Measurements from ENCODE around the gene POLA2. TPM values are rescaled to one million over a fixed set of nuclear protein-coding genes. Genes with fewer than 3 reads are reported as not detected.

The POLA2 gene
- total RNA-seq, 1 experiment from 2014 or later: 54.6 TPM

DNA sequence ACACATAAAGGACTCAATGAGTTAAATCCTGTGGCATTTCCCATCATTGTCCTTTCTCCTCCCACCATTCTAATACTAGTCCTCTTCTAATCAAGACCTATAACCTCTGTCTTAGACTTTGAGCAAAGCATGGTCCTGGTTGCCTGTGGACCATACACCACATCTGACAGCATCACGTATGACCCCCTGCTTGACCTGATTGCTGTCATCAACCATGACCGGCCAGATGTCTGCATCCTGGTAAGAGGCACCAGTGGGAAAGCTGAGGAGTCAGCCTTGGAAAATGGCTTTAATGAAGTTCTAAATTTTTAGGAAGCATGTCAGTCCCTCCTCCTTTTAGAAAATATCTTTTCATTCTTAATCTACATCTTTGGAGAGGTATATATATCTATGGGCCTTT is 25.8 kb downstream of the POLA2 start:
- Histone ChIP-seq H3K4me3 (no peak overlapping the region), H3K27me3 (no peaks in the 10 kb centered on the region), H3K9me3 (replicated peaks) (no peaks in the 10 kb centered on the region), H3K36me3 (peaks cover 60% of the 10 kb centered on the region), H3K27ac (peak overlapping the region; percentile 42; the same call in 1 of the 2 replicates), H3K4me1 (peaks cover 43% of the 10 kb centered on the region)
- no peak for DNase-seq

DNA sequence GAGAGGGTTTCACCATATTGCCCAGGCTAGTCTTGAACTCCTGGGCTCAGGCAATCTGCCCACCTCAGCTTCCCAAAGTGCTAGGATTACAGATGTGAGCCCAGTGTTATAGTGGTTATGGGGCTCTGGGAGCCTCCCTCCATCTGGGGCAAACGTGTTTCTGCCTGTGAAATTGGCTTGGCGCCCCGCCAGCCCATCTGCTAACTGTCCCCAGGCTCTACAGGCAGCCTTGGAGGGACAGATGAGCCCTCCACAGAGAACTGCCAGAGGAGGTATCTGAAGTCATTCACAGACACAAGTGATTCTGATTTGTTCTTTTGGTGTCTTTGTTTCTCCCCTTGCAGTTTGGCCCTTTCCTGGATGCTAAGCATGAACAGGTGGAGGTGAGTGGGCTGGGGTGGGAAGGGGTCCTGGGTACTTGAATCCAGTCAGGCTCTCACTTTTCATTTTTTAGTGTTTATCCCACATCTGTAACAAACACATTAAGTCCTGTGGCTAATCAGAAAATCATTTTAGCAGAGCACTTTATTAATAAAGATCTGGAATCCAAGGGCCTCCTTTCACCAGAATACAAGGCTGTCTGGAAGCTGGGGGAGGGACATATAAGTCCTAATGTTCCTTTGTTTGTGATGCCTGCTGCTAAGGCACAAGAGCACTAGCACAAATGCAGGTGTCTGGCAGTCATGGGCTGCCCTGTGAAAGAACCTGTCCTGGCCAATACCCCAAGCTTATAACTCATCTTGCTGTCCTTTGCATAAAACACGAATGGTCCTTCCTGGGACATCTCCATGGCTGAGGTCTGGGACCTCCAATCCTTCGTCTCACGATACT is 27.2 kb downstream of the POLA2 start:
- H3K27ac ChIP-seq: peak overlapping the region; percentile 42
- H3K4me1 ChIP-seq: peaks cover 55% of the 10 kb centered on the region
- DNase-seq: peak; percentile 91 to 96
- H3K9me3 ChIP-seq (replicated peaks): no peaks in the 10 kb centered on the region
- no peak overlapping the region for H3K4me3 ChIP-seq
- H3K27me3 ChIP-seq: no peaks in the 10 kb centered on the region
- peaks cover 54% of the 10 kb centered on the region for H3K36me3 ChIP-seq

DNA sequence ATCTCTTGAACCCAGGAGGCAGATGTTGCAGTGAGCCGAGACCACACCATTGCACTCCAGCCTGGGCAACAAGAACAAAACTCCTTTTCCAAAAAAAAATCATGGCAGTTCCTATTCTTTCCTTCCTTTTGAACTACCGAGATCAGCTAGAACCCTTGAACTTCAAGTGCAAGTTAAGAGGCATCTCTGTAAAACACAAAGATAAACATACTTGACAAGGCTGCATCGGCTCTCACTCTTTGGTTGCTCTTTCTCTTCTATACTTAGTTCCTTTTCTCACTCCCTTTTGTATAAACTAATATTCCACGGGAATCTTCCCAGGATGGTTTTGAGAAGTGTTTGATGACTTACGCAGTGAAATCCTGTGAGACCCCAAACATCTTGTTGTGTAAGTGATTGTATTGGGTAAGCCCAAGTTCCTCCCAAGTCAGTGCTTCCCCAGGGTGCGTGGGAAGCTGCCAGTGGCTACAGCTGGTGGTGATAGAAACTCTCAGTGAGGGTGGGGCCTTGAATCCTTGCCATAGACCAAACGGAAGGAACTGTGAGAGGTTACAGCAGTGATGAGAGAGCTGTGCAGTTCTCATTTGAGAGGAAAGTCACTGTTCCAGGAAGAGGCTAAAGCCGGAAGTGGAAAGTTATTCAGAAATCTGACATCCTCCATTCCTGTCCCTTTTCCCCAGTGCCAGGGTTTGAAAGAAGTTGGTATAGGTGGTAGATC is 28.8 kb downstream of the POLA2 start:
- Histone ChIP-seq H3K27ac (no peak overlapping the region; the same call in 1 of the 2 replicates), H3K4me1 (peaks cover 70% of the 10 kb centered on the region), H3K27me3 (no peaks in the 10 kb centered on the region), H3K4me3 (no peak overlapping the region), H3K9me3 (replicated peaks) (no peaks in the 10 kb centered on the region), H3K36me3 (peaks cover 52% of the 10 kb centered on the region)
- peak in 1 of 2 experiments; percentile 44 for DNase-seq

DNA sequence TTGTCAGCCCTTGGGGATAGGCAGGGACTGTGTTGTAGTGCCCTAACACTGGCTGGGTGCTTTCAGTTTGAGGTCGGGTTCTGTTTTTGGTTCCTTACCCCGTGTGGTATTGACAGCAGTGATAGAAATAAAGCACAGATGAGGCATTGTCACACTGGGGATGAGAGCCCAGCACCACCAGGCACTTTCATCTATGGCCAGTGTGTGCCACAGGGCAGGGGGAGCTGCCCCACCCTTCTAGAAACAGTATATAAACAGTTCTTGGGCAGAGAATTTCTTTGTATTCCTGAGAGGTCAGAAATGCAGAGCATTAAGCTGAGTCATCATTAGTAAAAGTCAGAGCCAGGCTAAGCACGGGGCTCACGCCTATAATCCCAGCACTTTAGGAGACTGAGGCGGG is 29.9 kb downstream of the POLA2 start:
- Histone ChIP-seq H3K4me1 (peaks cover 70% of the 10 kb centered on the region), H3K4me3 (no peak overlapping the region), H3K27me3 (no peaks in the 10 kb centered on the region), H3K27ac (peak overlapping the region; percentile 79), H3K36me3 (peaks cover 49% of the 10 kb centered on the region), H3K9me3 (replicated peaks) (no peaks in the 10 kb centered on the region)
- peak in 1 of 2 experiments; percentile 33 for DNase-seq

DNA sequence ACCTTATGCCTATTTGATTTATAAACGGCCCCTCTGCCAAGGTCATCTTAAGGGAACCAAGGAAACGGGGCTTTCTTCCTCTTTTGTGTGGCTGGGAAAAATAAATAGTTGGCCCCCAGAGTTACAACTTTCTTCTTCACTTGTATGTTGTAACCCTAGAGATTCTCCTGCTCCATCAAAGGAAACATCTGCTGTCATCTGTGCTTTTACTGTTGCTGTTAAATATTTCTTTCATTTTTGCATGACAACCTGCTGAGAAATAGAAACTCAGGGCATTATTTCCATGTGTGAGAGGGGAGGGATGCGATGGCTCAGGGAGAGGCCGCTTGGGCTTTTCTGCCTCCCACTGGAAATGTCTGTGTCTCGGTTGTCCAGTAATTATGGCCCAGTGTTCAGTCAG is 31.1 kb downstream of the POLA2 start:
- no peak for DNase-seq
- Histone ChIP-seq H3K27me3 (no peaks in the 10 kb centered on the region), H3K4me3 (no peak overlapping the region), H3K9me3 (replicated peaks) (no peaks in the 10 kb centered on the region), H3K27ac (peak overlapping the region; percentile 79), H3K36me3 (peaks cover 44% of the 10 kb centered on the region), H3K4me1 (peaks cover 77% of the 10 kb centered on the region)

DNA sequence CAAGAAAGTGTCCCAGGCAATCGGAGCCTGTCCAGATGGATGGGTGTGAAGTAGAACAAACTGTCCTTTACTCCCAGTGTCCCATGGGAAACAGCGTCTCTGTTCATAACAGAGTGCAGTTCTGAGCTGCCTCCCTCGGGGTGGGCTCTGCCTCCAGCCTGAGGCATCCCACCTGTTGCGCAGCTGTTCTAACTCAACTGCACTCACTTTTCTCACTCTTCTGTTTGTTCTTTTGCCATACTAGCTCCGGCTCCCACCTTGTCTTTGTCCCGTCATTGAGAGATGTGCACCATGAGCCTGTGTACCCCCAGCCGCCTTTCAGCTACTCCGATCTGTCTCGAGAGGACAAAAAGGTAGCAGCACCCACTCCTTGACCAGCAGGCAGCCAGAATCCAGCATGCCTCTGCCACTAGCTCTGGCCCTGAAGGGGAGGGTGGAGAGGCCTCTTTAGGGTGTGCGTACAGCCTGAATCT is 32.2 kb downstream of the POLA2 start:
- Histone ChIP-seq H3K27me3 (no peaks in the 10 kb centered on the region), H3K27ac (peak overlapping the region; percentile 79), H3K4me1 (peaks cover 79% of the 10 kb centered on the region), H3K4me3 (no peak overlapping the region), H3K9me3 (replicated peaks) (no peaks in the 10 kb centered on the region), H3K36me3 (peaks cover 41% of the 10 kb centered on the region)
- DNase-seq: peak; percentile 90 to 97

DNA sequence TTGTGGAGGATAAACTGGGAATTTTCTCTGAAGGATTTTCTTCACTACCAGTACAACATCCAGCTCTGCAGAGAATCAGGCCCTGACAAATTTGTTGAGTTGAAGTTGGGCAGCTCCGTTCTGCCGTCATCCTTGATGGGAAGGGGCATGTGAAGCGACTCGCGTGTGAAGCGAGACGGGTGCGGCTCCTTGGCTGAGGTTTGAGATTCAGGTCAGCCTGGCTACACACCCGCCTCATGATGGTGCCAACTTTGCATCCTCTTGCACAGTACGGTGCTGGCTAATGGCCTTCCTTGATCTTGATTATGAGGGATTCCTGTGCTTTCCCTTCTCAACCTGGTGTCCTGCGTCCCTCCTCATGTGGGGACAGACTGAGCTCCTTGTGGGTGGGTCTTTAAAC is 33.2 kb downstream of the POLA2 start:
- Histone ChIP-seq H3K9me3 (replicated peaks) (no peaks in the 10 kb centered on the region), H3K27me3 (no peaks in the 10 kb centered on the region), H3K36me3 (peaks cover 31% of the 10 kb centered on the region), H3K27ac (no peak overlapping the region; the same call in 1 of the 2 replicates), H3K4me3 (no peak overlapping the region), H3K4me1 (peaks cover 75% of the 10 kb centered on the region)
- no peak for DNase-seq

DNA sequence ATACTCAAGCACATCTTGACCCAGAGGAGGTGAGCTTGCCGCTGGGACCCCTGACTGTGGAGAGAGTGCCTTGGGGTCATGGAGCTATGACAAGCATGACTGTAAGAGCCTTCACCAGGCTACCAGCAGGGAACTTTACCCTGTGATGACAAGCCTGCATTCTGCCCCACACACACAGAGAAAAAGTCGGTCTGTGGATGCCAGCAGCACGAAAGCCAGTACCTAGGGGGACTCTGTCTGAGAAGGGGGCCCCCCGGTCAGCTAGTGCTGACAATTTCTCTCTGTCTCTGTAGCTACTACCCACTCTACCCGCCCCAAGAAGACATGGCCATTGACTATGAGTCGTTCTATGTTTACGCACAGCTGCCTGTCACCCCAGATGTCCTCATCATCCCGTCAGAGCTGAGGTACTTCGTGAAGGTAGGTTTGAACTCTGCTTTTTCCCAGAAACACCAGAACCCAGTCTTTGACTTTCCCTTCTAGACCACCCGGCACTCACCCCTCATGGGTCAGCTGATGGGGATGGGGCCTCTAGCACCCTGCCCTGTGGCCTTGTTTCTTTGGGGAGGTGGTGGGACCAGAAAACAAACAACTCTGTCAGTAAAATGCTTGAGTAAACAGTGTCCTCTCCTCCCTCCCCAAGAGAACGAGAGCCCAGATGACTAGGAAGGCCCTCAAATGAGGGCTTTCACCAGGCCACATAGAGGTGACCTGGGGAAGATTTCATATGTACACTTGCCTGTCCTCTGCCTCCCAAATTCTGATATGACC is 34.0 kb downstream of the POLA2 start:
- Histone ChIP-seq H3K36me3 (peaks cover 25% of the 10 kb centered on the region), H3K27ac (no peak overlapping the region), H3K27me3 (no peaks in the 10 kb centered on the region), H3K4me3 (no peak overlapping the region), H3K4me1 (peaks cover 77% of the 10 kb centered on the region), H3K9me3 (replicated peaks) (no peaks in the 10 kb centered on the region)
- DNase-seq: no peak

DNA sequence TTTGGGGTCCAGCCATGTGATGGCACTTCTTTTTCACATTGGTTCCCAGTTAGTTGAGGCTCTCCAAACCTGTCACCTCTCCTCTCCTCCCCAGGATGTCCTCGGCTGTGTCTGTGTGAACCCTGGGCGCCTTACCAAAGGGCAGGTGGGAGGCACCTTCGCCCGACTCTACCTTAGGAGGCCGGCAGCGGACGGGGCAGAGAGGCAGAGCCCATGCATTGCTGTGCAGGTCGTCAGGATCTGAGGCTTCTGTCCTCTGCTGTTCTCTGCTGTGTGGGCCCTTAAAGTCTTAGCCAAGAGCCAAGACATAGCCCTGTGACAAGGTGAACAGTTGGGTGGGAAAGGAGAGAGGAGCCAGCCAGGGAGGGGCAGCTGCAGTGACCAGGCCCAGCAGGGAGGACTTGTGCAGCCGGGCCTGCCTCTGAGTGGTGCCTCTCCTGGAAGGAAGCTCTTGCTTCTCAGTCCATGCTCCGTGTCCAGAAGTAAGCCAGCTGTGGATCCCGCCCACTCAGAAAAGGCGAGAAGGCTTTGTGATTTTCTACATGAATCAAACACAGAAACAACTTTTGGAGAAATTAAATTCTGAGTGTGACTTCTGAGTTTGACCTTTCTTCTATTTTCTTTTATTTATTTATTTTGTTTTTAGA is 35.4 kb downstream of the POLA2 start:
- no peak overlapping the region for H3K27ac ChIP-seq
- DNase-seq: no peak
- no peak overlapping the region for H3K4me3 ChIP-seq
- no peaks in the 10 kb centered on the region for H3K9me3 ChIP-seq (replicated peaks)
- peaks cover 75% of the 10 kb centered on the region for H3K4me1 ChIP-seq
- peaks cover 22% of the 10 kb centered on the region for H3K36me3 ChIP-seq
- H3K27me3 ChIP-seq: no peaks in the 10 kb centered on the region

DNA sequence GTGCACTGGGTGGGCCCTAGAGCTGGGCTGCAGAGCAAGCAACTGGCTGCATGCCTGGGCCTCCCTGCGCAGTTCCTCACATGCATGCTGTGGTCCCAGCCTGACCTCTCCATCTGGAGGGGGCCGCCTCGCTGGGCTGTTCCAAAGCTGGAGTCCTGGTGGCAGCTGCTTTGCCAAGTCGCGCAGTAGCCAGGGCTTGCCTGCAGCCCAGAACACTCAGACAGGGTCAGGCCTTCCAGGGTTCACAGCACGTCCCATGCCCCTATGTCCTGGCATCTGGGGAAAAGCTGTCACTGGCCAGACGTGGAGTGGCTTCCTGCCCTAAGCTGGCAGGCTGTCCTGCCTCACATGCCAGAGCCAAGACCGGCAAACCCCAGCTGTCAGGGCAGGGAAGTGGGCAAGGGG is 36.4 kb downstream of the POLA2 start:
- H3K4me3 ChIP-seq: no peak overlapping the region
- H3K4me1 ChIP-seq: peaks cover 74% of the 10 kb centered on the region
- peaks cover 22% of the 10 kb centered on the region for H3K36me3 ChIP-seq
- no peaks in the 10 kb centered on the region for H3K9me3 ChIP-seq (replicated peaks)
- H3K27me3 ChIP-seq: no peaks in the 10 kb centered on the region
- peak; percentile 76 to 80 for DNase-seq
- peak overlapping the region; percentile 67 for H3K27ac ChIP-seq

DNA sequence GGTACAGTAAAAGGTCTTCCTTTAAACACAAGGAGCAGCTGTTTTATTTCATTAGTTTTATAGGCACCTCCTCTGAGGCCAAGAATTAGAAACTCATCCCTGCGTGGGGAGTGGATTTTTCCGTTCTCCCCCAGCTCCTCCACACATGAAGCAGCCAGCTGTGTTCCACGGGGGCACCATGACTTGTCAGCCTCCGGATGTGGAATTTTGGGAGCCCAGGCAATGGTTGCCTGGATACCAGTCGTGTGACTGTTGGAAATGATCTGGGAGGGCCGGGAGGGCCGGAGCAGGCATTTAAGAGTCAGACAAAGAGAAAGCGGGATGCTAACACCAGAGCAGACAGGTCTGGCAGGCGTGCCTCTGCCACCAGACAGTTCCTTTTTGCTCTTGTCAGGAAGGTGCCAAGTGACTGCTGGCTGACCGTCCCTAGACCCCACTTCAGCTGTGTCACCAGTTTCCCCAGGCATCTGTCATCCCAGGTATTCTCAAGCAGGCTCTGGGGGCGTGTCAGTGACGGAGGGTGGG is 37.0 kb downstream of the POLA2 start:
- Histone ChIP-seq H3K4me1 (peaks cover 68% of the 10 kb centered on the region), H3K27me3 (no peaks in the 10 kb centered on the region), H3K36me3 (peaks cover 22% of the 10 kb centered on the region), H3K9me3 (replicated peaks) (no peaks in the 10 kb centered on the region), H3K4me3 (no peak overlapping the region), H3K27ac (peak overlapping the region; percentile 67)
- DNase-seq: peak; percentile 31 to 50

DNA sequence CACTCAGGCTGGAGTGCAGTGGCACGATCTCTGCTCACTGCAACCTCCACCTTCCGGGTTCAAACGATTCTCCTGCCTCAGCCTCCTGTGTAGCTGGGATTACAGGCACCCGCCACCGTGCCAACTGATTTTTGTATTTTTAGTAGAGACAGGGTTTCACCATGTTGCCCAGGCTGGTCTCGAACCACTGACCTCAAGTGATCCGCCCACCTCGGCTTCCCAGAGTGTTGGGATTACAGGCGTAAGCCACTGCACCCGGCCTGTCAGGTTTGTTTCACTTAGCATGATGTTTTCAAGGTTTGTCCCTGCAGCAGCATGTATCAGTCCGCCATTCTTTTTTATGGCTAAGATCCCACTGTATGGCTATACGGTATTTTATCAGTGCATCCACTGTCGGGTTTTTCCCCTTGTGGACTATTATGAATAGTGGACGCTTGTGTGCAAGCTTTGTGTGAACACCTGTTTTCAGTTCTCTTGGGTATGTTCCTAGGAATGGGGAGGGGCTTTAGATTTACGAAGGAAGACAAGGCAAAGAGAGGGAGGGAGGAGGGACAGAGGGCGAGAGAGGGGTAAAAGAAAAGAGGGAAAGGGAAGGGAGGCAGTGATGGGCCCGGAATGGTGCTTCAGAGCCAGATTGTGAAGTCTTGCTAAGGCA is 39.0 kb downstream of the POLA2 start:
- H3K9me3 ChIP-seq (replicated peaks): no peaks in the 10 kb centered on the region
- DNase-seq: peak; percentile 74 to 93
- peak overlapping the region; percentile 81 for H3K27ac ChIP-seq
- H3K27me3 ChIP-seq: no peaks in the 10 kb centered on the region
- peaks cover 55% of the 10 kb centered on the region for H3K4me1 ChIP-seq
- no peak overlapping the region for H3K4me3 ChIP-seq
- H3K36me3 ChIP-seq: peaks cover 11% of the 10 kb centered on the region; the same call in 1 of the 2 replicates

DNA sequence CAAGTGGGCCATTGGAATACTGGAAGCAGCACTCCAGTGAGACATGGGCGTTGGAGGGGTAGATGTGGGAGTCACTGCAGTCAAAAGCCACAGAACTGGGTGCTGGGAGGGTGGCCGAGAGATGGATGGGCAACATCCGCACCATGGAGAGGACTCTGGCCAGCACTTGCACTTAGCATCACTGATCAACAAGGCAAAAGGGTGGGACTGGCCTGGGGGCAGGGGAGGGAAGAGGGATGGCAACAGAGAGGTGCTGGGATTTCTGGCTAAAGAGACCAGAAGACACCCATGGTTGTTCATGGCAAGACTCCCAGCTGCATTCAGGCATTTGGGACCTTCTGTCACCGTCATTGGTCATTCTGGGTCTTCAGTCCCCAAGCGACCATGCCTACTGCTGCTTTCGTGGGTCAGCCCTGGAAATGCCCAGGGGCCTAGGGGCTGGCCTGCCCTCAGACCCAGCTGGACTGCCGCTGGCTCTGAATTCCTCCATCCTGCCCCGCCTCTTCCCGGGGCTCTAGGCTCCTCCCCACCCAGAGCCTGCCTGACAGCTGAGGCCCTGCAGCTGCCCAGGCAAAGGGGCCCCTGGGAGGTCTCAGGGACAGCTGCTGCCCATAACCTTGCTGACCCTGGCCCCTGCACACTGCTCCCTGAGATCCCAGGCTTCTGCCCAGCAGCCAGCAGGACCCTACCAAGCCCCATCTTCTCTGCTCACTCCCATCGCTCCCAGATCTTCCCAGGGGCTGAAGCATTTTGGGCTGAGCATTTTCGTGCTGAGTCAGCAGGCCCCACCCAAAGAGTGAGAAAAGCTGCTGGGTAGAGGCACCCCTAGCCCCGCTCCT is 39.9 kb downstream of the POLA2 start:
- H3K27ac ChIP-seq: peak overlapping the region; percentile 81
- H3K4me3 ChIP-seq: no peak overlapping the region
- peak; percentile 96 to 97 for DNase-seq
- H3K36me3 ChIP-seq: peaks cover 6% of the 10 kb centered on the region; the same call in 1 of the 2 replicates
- no peaks in the 10 kb centered on the region for H3K27me3 ChIP-seq
- H3K4me1 ChIP-seq: peaks cover 55% of the 10 kb centered on the region
- no peaks in the 10 kb centered on the region for H3K9me3 ChIP-seq (replicated peaks)

Measured in SJCRH30 (cell line).